HepG2 (cell line): ENCODE measurements around the gene ABCA4. TPM values are rescaled to one million over a fixed set of nuclear protein-coding genes. Genes with fewer than 3 reads are reported as not detected.

Experiments
- CSRNP1 ChIP-seq: sonication (generic); formaldehyde crosslinking; IDR thresholded peaks from 2 replicates; pipeline ENCODE4 v1.8.1; 2023; ENCODE audit warnings: mild to moderate bottlenecking, missing genetic modification reagents
- FOSL2 ChIP-seq: sonication (generic); formaldehyde crosslinking; IDR thresholded peaks from 2 replicates; pipeline ENCODE4 v1.4.0; 2020; ENCODE audit warnings: missing genetic modification reagents
- GLMP ChIP-seq: sonication (generic); formaldehyde crosslinking; IDR thresholded peaks from 2 replicates; pipeline ENCODE4 v1.9.0; 2021; ENCODE audit warnings: missing genetic modification reagents, mild to moderate bottlenecking, borderline replicate concordance
- PHF8 ChIP-seq: sonication (generic); formaldehyde crosslinking; IDR thresholded peaks from 2 replicates; pipeline ENCODE4 v1.5.0; 2020; ENCODE audit warnings: missing genetic modification reagents
- TEF ChIP-seq: sonication (generic); formaldehyde crosslinking; IDR thresholded peaks from 2 replicates; pipeline ENCODE4 v1.5.0; 2020; ENCODE audit warnings: missing genetic modification reagents
- UBTF ChIP-seq: sonication (generic); formaldehyde crosslinking; IDR thresholded peaks from 2 replicates; pipeline ENCODE4 v1.4.0; 2020; ENCODE audit warnings: mild to moderate bottlenecking, missing genetic modification reagents
- USF2 ChIP-seq, 2 experiments: sonication (generic) in 1 of 2; formaldehyde crosslinking in 1 of 2; IDR thresholded peaks; 2 replicates each; pipeline versions ENCODE4 v1.5.1 to v1.6.1; 2011 to 2020; ENCODE audit warnings: borderline replicate concordance in 1 of 2, low read depth in 1 of 2, low read length in 1 of 2, mild to moderate bottlenecking in 1 of 2, missing genetic modification reagents in 1 of 2, moderate library complexity in 1 of 2
- ZNF230 ChIP-seq: sonication (generic); formaldehyde crosslinking; IDR thresholded peaks from 2 replicates; pipeline ENCODE4 v1.4.0; 2020; ENCODE audit warnings: mild to moderate bottlenecking, missing genetic modification reagents
- ZNF260 ChIP-seq: sonication (generic); formaldehyde crosslinking; IDR thresholded peaks from 2 replicates; pipeline ENCODE4 v1.4.0; 2020; ENCODE audit warnings: missing genetic modification reagents, low read depth, mild to moderate bottlenecking, borderline replicate concordance
- polyA plus RNA-seq, 8 experiments: library from polyadenylated mRNA; depleted of rRNA in 3 of 8; stranded (reverse) in 7 of 8; unstranded in 1 of 8; fragments of >200 nt; fragmentation: Illumina TruSeq in 4 of 8; extraction: Trizol in 4 of 8; gene quantifications; 2 replicates each; pipeline versions ENCODE4 v1.2.1 to v1.2.3, GENCODE V29; 2011 to 2016; ENCODE audit warnings: low read depth in 4 of 8, missing spikeins in 1 of 8, mixed read lengths in 1 of 8; ENCODE audit not compliant: insufficient read depth in 1 of 8
- total RNA-seq, 5 experiments: library from RNA; depleted of rRNA; stranded (reverse); fragments of >200 nt; fragmentation: Illumina TruSeq; extraction: Trizol; gene quantifications; 2 replicates each; pipeline ENCODE4 v1.2.3, GENCODE V29; 2016; ENCODE audit warnings: low read depth in 1 of 5
- TF ChIP-seq, protein P1 (sequence below): sonication (generic); formaldehyde crosslinking; IDR thresholded peaks from 2 replicates; pipeline ENCODE4 v1.8.0; 2022; ENCODE audit warnings: low read depth, missing genetic modification reagents
- TF ChIP-seq, protein P2 (sequence below): sonication (generic); formaldehyde crosslinking; IDR thresholded peaks from 2 replicates; pipeline ENCODE4 v1.4.0; 2020; ENCODE audit warnings: missing genetic modification reagents
- TF ChIP-seq, protein P3 (sequence below): sonication (generic); formaldehyde crosslinking; IDR thresholded peaks from 2 replicates; pipeline ENCODE4 v1.8.1; 2023; ENCODE audit warnings: mild to moderate bottlenecking, moderate library complexity, missing genetic modification reagents

Gene ABCA4
- total and polyA plus RNA-seq, 2 of the 13 experiments (the other 11 are each of a cell fraction or from before 2014, with no cell fraction given): 0.24 to 0.67 TPM

GRCh38 chr1:94061513-94062443 lies 59.2 kb downstream of the ABCA4 start (continued):
- 0 out of 2 replicates have a peak, but pooled peaks have one; percentile 10 for TF ChIP-seq UBTF
- TF ChIP-seq PHF8: 0 out of 2 replicates have a peak, but pooled peaks have one; percentile 30
- no peak for TF ChIP-seq ZNF260
- TF ChIP-seq, protein P1, sequence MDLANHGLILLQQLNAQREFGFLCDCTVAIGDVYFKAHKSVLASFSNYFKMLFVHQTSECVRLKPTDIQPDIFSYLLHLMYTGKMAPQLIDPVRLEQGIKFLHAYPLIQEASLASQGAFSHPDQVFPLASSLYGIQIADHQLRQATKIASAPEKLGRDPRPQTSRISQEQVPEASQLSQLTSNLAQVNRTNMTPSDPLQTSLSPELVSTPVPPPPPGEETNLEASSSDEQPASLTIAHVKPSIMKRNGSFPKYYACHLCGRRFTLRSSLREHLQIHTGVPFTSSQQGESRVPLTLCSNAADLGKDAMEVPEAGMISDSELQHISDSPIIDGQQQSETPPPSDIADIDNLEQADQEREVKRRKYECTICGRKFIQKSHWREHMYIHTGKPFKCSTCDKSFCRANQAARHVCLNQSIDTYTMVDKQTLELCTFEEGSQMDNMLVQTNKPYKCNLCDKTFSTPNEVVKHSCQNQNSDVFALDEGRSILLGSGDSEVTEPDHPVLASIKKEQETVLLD (CRISPR knock-in tag): no peak
- TF ChIP-seq, protein P2, sequence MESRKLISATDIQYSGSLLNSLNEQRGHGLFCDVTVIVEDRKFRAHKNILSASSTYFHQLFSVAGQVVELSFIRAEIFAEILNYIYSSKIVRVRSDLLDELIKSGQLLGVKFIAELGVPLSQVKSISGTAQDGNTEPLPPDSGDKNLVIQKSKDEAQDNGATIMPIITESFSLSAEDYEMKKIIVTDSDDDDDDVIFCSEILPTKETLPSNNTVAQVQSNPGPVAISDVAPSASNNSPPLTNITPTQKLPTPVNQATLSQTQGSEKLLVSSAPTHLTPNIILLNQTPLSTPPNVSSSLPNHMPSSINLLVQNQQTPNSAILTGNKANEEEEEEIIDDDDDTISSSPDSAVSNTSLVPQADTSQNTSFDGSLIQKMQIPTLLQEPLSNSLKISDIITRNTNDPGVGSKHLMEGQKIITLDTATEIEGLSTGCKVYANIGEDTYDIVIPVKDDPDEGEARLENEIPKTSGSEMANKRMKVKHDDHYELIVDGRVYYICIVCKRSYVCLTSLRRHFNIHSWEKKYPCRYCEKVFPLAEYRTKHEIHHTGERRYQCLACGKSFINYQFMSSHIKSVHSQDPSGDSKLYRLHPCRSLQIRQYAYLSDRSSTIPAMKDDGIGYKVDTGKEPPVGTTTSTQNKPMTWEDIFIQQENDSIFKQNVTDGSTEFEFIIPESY (CRISPR knock-in tag): no peak
- no peak for TF ChIP-seq ZNF230 (CRISPR knock-in tag)
- TF ChIP-seq GLMP (CRISPR knock-in tag): no peak
- TF ChIP-seq CSRNP1 (CRISPR knock-in tag): no peak
- no peak for TF ChIP-seq USF2 (IDR thresholded peaks at IDR 0.05; ENCODE audit: low read depth, low read length)
- TF ChIP-seq USF2 (CRISPR knock-in tag; IDR thresholded peaks at IDR 0.05; ENCODE audit: borderline replicate concordance): no peak
- no peak for TF ChIP-seq TEF
- peak; percentile 69 for TF ChIP-seq FOSL2 (CRISPR knock-in tag)
- TF ChIP-seq, protein P3, sequence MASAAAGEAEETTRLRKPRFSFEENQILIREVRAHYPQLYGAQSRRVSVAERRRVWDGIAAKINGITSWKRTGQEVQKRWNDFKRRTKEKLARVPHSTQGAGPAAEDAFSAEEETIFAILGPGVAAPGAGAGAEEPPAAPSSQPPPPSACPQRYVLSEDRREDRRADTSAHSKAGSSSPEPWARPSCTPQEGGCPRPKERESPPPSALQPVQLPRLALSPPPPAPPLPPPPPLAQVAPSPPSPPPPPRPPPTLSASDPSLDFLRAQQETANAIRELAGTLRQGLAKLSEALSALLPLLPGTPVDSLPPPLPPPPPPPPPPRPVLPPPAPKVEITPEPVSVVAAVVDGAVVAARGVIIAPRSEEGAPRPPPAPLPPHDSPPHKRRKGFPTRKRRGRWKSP (CRISPR knock-in tag): no peak; the same call in 1 of the 2 replicates
